NCI-H128 (cell line): ENCODE data around the gene RETREG3.
"Not testable (repeated sequence)": the region's sequence is repeated elsewhere in the genome, so short reads cannot be mapped to it uniquely, and the experiment has no call there.

ENCODE experiments used
- DNase-seq: peaks from one replicate; lab custom pipeline; 2025; ENCODE audit not compliant: unreplicated experiment; lab: John Stamatoyannopoulos, UW

Gene RETREG3

DNA sequence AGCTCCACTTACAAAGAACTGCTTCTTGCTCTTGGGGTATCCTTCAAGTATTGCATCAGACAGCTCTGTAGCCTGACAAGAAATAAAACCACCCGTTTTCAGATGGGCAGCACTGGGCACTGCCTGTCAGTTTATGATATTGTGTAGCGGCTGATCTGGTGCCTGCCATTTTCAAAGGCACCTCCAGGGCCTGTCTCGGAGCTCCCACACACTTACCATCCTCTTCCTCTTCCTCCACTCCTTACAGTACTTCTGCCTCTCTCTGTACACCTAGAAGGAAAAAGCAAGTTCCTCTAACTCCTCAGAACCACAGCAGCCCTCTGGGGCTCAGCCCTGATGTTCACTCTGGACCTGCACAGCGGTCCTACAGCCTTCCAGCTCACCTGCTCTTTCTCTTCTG lies 36.1 kb downstream of the RETREG3 start:
- DNase-seq = no peak

- DNase-seq = no peak
Observed at GRCh38 chr17:42571435-42572225, 37.5 kb downstream of the RETREG3 start.

GRCh38 chr17:42568341-42569111 lies 40.6 kb downstream of the RETREG3 start:
- DNase-seq = no peak

DNA sequence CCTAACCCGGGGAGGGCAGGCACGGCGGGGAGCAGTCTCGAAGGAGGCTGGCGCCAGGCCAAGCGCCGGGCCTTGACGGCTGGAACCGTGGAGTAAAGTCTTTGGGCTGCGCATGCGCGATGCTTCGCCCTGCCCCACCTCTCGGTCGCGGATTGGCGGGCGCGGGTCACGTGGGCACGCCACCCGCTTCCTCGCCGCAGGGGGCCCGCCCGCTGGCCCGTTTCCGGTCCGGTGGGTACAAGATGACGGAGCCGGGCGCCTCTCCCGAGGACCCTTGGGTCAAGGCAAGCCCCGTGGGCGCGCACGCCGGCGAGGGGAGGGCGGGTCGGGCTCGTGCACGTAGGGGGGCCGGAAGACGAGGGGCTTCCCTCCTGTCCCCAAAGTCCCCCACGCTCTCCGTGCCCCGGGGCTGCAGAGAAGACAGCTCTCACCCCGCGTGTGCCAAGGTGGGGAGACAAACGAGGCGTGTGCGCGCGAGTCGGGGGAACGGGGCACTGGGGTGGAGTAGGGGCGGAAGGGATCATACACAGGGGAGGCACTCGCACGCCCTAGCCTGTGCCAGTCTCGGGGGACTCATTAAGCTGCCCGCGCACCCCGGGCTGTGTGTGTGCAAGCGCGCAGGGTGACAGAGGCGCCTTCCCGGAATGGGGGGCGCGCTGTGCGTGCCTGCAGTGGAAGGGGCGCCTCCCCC lies 42.1 kb downstream of the RETREG3 start, which contains the start of gene MLX:
MLX (plus strand) TSS at position 218 of the 691 bp plus-strand sequence; CDS start at position 243, 25 bp downstream.
- DNase-seq = peak; percentile 74

GRCh38 chr17:42566215-42566882 lies 42.8 kb downstream of the RETREG3 start:
- no peak for DNase-seq

- no peak for DNase-seq
Observed at GRCh38 chr17:42565523-42566214, 43.5 kb downstream of the RETREG3 start.

GRCh38 chr17:42564815-42565522 lies 44.2 kb downstream of the RETREG3 start:
- no peak for DNase-seq

GRCh38 chr17:42563950-42564349 lies 45.2 kb downstream of the RETREG3 start:
- no peak for DNase-seq

- DNase-seq = no peak
Observed at GRCh38 chr17:42563543-42563942, 45.6 kb downstream of the RETREG3 start.

GRCh38 chr17:42563143-42563509 lies 46.0 kb downstream of the RETREG3 start:
- DNase-seq = no peak

GRCh38 chr17:42562388-42563142 lies 46.6 kb downstream of the RETREG3 start:
- no peak for DNase-seq

GRCh38 chr17:42561897-42562387 lies 47.2 kb downstream of the RETREG3 start, which contains the start of gene COASY:
Gene COASY (plus strand): TSS chr17:42562148. CDS start chr17:42562623, 475 bp downstream.
- peak; percentile 89 for DNase-seq

DNA sequence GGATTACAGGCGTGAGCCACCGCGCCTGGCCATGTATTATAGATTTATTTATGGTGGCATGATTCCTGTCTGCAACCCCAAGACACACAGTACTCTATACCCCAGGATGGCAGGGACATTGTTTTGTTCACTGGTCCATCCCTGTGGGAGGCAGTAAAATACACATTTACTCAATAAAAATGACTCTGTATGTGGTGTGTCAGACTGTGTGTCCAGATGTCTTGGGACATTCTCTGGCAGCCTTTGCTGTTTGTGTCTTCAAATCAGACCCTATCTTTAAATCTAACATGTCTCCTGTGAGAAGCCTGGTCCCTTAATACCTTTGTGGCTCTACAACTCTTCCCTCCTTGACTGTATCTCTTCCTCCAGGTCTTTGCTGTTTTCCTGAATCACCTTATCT lies 48.9 kb downstream of the RETREG3 start:
- no peak for DNase-seq

DNA sequence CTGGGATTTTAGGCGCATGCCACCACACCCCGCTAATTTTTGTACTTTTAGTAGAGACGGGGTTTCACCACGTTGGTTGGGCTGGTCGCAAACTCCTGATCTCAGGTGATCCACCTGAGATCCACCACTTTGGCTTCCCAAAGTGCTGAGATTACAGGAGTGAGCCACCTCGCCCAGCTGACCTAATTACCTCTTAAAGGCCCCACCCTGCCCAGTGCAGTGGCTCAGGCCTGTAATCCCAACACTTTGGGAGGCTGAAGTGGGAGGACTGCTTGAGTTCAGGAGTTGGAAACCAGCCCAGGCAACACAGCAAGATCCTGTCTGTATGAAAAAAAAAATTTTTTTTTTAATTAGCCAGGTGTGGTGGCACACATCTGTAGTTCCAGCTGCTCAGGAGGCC lies 50.1 kb downstream of the RETREG3 start:
- DNase-seq = no peak

GRCh38 chr17:42555961-42556617 lies 53.1 kb downstream of the RETREG3 start:
- DNase-seq = not testable (repeated sequence)

GRCh38 chr17:42555122-42555622 lies 54.0 kb downstream of the RETREG3 start:
- no peak for DNase-seq

- DNase-seq = peak; percentile 35
Observed at GRCh38 chr17:42554250-42555121, 54.7 kb downstream of the RETREG3 start.
